GM12801 (cell line): ENCODE measurements around the gene TMEM254.

Experiments used
- TF ChIP-seq, protein P1 (sequence below): IDR thresholded peaks from one replicate; pipeline ENCODE4 v1.5.1; 2011; ENCODE audit warnings: control low read depth; ENCODE audit not compliant: insufficient read length; ENCODE audit errors: extremely low read depth

Gene TMEM254

DNA sequence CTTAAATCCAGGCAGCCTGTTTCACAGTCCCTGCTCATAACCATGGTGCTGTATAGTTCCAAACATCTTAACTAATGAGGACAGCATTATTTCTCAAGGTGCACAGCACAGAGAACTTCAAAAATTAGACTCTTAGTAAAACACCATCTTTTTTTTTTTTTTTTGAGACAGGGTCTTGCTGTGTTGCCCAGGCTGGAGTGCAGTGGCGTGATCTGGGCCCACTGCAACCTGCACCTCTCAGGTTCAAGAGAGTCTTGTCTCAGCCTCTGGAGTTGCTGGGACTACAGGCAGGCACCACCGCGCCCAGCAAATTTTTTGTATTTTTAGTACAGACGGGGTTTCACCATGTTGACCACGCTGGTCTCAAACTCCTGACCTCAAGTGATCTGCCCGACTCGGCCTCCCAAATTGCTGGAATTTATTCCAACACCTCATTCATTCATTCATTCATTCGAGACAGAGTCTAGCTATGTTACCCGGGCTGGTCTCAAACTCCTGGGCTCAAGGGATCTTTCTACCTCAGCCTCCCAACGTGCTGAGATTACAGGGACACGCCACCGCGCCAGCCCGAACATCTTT is 507 bp upstream of the TMEM254 start:
- TF ChIP-seq, protein P1, sequence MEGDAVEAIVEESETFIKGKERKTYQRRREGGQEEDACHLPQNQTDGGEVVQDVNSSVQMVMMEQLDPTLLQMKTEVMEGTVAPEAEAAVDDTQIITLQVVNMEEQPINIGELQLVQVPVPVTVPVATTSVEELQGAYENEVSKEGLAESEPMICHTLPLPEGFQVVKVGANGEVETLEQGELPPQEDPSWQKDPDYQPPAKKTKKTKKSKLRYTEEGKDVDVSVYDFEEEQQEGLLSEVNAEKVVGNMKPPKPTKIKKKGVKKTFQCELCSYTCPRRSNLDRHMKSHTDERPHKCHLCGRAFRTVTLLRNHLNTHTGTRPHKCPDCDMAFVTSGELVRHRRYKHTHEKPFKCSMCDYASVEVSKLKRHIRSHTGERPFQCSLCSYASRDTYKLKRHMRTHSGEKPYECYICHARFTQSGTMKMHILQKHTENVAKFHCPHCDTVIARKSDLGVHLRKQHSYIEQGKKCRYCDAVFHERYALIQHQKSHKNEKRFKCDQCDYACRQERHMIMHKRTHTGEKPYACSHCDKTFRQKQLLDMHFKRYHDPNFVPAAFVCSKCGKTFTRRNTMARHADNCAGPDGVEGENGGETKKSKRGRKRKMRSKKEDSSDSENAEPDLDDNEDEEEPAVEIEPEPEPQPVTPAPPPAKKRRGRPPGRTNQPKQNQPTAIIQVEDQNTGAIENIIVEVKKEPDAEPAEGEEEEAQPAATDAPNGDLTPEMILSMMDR, result no peak

DNA sequence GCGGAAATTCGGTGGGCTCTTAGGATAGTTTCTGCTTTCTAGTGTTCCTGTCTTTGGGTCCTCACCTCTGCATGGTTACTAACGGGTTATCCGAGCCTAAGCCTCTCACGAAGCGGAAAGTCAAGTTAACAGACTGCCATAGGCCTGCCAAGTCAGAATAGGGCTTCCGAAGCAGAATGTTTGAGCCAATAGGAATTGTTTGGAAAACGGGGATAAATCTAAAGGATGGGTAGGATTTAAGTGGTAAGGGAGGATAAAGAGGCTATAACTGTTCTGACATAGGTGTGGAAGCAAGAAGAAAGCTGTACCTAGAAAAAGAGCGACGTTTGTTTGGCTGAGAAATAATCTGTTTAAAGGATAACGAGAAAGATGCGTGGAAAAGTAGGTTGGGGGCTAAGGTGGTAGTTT is 851 bp downstream of the TMEM254 start:
- TF ChIP-seq, protein P1, result no peak

DNA sequence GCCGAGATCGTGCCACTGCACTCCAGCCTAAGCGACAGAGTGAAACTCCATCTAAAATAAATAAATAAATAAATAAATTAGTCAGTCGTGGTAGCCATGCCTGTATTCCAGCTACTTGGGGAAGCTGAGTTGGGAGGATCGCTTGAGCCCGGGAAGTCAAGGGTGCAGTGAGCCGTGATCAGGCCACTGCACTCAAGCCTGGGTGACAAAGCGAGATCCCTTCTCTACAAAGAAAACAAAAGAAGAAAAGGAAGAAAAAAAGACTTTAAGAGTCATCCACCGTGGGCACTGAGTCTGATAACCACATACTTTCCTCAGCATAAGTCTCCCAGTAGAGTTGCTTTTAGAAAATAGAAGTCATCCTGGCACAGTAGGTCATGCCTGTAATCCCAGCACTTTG is 2.6 kb downstream of the TMEM254 start:
- TF ChIP-seq, protein P1, result no peak

DNA sequence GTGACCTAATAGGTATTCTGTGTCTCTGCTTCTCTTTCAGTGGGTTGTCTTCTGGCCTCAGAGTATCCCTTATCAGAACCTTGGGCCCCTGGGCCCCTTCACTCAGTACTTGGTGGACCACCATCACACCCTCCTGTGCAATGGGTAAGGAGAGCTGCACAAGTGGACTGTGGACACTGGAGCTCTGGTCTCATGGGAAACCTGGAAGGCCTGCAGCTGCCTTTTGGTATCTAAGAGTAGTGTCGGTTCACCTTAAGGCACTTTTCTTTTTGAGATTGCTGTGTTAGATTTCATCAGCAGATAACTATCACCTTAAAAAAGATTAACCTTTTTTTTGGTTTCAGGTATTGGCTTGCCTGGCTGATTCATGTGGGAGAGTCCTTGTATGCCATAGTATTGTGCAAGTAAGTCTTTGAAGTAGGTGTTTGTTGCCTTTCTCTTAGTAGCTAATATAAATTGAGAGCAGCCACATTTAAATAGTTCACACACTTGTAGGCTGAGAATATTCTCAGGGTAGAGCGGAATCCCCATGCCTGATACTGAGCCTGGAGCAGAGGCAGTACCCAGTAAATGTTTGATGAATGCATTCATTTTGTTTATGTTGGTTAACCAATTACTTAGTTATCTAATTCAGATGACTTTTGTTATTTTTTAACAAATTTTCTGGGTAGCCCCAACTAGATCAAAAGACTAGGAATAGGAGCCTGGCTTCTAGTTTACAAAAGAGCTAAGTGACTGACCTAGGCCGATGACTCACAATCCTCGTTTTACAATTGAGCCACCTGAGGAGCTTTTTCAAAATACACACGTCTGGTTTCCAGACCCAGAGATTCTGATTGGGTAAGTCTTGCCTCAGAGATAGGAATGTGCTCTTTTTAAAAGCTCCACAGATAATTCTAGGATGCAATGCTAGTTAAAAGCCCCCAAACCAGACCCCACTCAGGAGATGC is 3.6 kb downstream of the TMEM254 start:
- TF ChIP-seq, protein P1, result no peak

DNA sequence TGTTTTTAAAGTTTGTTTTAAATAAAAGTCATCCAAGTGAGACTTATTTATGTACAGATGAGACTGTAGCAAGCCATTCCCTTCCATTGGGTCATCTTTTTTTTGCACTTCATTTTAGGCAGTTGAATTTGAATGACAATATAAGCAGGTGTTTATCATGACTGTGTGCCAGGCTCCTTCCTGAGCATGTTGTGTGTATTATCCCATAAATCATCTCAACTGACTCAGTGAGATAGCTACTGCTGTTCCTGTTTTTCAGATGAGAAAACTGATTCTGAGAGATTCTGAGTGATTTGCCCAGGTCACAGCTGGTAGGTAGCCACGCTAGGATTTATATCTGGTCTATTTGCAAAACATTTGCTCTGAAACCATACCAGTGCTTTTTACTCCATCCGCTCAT is 11.7 kb downstream of the TMEM254 start:
- TF ChIP-seq, protein P1, result no peak

- TF ChIP-seq, protein P1, result no peak
These were observed 15.8 kb downstream of the TMEM254 start for GRCh38 chr10:80094231-80094630.

GRCh38 chr10:80100116-80100515 is 21.7 kb downstream of the TMEM254 start:
- TF ChIP-seq, protein P1, result no peak
